NCI-H2196 treated with DMSO at 0.1 percent for 48 hours (cell line): Measurements from ENCODE around the gene C1QTNF1.
A peak's percentile ranks its signal among the peaks of the same experiment; 100 is the strongest.
"Not testable (repeated sequence)": the region's sequence is repeated elsewhere in the genome, so short reads cannot be mapped to it uniquely, and the experiment has no call there.

ENCODE experiments used
- DNase-seq: peaks from one replicate; lab custom pipeline; 2025; ENCODE audit not compliant: unreplicated experiment; lab: John Stamatoyannopoulos, UW

The C1QTNF1 gene

DNA sequence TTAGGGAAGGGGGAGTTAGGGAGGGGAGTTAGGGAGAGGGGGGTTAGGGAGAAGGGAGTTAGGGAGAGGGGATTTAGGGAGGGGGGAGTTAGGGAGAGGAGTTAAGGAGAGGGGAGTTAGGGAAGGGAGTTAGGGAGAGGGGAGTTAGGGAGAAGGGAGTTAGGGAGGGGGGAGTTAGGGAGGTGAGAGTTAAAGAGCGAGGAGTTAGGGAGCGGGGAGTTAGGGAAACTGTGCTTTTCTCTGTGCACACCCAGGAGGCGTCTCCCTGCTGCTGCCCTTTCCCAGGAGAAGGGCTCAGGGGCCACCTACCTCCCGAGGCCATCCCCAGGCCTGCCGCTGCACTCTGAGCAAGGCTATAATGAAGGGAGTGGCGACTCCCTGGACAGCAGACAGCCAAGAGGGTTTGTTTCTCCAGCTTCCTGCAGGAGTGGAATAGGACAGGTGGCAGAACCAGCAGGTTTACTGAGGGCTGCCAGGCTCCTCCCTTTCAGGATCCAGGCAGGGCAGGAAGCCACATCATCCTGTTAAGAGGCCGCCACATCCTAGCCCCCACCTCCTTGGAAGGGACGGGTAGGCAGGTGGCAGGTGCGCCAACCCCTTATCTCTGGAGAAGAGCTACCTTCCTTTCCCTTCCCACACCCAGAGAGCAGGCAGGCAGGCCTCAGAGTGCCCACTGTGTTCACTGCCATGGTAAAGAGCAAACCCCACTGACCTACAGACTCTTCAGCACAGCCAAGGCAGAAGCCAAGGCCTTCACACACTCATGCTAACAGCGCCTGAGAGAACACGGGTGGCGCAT is 18.7 kb upstream of the C1QTNF1 start:
- DNase-seq = peak; percentile 98

DNA sequence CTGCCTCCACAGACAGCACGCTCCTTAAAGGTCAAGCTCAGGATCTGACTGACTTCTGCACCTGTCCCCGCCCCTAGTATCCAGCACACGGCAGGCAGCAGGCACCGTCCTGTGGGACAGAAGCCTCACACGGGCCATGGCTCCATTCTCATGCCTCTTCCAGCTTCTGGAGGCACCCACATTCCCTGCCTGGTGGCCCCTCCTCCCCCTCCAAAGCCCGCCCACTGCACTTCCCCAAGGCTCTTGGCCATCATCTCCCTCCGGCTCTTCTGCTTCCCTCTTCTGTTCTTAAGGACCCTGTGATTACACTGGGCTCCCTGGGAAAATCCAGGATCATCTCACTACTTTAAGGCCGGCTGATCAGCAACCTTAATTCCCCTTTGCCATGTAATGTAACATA is 17.9 kb upstream of the C1QTNF1 start:
- DNase-seq = no peak

DNA sequence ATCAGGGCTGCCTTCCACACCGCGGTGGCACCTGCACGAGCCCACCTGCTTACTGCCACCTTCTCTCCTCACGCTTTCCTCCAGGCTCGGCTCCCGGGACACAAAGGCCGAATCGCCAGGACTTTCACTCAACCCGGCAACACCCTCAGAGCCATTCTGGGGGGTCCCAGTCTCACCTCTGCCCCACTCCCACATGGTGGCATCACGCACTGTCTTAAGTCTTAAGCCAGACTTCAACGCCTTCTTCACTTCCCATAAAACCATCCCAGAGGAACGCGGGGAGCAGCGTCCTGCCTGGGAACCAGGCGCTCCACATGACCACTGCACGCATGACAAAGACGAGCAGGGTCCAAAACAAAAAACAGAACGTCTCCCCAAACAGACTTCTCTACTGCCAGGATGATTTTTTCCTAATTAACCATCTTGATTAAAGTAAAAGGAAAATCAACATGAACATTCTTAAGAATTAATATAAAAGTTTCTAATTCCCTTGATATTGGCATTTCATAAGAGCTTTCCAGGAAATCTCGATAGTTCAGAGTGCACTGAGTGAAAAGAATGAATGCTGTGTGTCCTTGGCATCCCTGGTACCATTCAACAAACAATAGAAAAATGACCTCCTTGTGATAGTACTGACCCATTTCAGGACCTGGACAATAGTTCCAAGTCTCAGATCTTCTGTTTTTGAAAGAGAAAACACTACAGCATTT is 17.0 kb upstream of the C1QTNF1 start:
- DNase-seq = no peak

DNA sequence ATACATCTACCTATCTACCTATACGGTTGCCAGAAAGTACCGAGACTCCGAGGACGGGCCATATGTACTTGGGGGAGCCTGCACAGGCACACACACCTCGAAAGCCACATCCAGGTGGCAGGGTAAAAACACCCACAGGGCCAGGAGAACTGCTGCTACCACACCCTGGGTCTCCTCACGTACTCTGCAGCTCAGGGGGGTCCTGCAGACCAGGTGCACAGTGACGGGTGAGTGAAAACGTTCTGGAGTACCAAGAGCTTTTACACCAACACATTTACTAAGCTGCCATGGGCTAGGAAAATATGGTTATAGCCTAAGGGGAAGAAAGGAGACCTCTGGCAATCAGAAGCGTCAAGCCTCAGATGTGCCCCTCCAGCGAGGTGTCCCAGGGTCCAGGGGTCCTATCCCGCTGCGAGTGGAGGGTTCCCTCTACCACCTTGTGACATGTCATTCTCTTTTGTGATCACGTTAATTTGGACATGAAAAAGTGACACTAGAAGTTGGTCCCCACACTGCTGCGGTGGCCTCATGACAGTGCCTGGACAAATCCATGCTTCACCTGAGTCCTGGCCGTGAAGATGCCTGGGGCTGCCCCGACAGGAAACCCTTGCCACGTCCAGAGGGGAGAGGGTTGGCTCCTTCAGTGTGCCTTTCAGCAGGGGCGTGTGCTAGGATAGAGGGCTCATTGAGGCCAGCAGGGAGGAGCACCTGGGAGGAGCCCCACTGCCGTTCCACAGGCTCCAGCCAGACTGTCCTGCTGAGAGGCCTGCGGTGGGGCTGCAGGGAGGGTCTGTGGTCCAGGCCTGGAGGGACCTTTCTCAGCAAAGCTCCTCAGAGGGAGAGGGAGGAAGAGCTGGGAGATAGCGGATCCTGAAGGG is 16.2 kb upstream of the C1QTNF1 start:
- DNase-seq = no peak

DNA sequence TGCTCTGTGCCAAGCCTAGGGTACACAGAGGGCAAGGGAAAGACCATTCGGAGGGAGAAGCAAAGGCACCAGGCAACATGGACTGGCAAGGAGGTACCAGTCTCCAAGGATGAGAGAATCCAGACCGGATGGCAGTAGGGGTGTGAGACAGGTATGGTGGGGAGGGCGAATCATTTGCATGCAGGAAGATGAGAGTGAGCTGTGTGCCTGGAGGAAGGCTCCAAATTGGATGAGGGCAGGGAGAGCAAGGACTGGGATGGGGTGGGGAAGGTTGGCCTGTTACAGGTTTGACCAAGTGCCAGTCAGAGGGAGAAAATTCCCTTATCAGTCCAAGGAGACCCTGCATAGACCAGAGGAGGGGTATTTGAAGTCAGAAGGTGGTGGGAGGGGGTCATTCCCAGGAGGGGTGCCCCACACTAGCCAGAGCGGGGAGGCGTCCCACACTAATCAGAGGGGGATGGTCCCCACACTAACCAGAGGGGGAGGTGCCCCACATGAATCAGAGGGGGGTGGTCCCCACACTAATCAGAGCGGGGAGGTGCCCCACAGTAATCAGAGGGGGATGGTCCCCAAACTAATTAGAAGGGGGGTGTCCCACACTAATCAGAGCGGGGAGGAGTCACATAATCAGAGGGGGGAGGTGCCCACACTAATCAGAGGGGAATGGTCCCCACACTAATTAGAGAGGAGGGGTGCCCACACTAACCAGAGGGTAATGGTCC is 15.1 kb upstream of the C1QTNF1 start:
- no peak for DNase-seq

DNA sequence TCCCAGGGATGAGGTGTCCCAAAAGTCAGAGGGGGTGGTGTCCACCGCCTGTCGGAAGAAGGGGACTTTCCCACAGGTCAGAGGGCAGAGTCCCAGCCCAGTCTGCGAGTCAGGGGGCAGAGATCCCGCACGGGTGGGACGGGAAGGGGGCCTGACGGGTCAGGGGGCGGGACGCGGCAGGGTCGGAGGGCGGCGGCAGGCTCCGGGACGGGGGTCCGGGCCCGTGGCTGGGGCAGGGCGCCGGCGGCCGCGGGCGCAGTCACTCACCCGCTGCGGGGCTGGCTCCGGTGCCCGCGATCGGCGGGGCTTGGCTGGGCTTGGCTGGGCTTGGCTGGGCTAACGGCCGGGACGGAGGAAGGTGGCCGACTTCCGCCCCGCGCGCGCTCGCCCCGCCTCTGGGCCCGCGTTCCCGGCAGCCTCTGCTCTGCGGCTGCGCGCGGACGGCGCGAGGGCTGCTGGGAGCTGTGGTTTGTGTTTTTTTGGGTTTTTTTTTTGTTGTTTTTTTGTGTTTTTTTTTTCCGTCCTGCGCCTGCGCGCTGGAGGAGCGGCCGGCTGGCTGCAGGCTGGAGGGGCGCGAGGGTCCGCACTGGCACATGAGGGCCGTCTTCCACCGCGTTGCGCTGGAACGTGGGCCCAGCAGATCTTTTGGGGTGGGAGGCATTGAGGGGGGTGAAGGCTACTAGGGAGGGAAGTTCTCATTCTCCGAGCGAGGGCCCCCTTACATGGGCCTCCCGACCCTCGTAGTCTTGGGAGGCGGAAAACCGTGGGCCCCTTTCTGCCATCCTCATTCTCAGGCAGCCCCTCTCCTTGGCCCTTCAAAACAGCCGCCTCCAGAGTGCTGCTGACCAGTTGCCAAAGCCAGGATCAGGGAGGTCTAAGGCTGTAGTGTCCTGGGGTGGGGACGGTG is 14.3 kb upstream of the C1QTNF1 start, which contains the start of gene CANT1:
Gene CANT1 (minus strand): TSS at position 368 of the 907 bp plus-strand sequence. CDS start 12,142 bp downstream, outside the sequence.
- DNase-seq = peak; percentile 77

DNA sequence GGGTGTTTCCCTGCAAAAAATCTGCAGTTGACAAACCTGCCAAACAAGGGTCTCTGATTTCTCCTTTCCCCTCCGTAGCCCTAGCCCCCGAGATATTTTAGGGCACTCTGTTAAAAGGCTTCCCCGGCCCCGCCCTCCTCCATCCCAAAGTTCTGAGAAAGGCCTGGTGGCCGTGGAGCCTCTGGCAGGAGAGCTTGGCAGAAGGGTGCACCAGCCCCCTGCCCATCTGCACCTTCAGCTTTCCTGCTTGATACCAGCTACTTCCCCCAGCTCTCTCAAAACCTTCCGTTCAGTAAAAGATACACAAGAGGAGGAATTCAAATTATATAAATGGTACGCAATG is 13.7 kb upstream of the C1QTNF1 start:
- no peak for DNase-seq

DNA sequence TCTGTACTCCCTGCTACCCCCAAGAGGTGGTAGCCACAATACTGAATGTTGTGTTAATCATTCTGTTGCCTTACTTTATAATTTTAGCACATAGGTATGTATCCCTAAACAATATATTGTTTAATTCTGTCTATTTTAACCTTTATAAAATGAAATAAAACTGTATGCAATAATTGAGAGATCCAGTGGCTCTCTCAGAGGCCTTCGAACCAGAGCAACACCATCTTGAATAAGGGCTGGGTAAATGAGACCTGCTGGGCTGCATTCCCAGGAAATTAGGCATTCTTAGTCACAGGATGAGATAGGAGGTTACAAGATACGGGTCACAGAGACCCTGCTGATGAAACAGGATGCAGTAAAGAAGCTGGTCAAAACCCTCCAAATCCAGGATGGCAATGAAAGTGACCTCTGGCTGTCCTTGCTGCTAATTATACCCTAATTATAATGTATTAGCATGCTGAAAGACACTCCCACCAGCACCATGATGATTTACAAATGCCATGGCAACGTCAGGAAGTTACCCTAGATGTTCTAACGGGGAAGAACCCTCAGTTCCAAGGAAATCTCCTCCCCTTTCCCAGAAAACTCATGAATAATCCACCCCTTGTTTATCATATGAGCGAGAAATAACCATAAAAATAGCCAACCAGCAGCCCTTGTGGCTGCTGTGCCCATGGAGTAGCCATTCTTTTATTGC is 12.4 kb upstream of the C1QTNF1 start:
- DNase-seq = no peak

DNA sequence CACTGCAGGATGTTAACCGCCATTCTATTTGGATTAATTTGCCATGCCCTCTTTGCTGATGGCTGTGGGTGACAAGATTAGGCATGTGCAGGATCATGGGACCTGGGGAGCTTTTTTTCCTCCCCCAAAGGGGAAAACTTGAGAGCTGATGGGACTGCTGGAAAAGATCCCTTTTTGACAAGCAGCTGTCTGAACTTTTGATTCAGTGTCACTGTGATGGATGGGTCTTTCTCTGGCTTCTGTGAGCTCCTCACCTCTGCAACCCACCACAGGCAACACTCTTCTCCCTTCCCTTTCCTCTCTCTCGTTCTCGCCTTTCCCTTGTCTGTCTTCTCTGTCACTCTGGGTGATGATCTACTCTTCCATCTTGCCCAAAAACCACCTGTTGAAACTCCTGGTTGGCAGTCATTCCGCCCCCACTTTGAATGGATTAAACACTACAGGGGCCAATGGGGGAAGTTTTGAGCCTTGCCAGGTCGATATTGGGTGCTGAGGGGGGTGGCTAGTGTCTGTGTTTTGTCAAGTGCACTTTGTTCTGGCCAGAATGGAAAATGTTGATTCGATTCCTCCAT is 11.3 kb upstream of the C1QTNF1 start:
- no peak for DNase-seq

DNA sequence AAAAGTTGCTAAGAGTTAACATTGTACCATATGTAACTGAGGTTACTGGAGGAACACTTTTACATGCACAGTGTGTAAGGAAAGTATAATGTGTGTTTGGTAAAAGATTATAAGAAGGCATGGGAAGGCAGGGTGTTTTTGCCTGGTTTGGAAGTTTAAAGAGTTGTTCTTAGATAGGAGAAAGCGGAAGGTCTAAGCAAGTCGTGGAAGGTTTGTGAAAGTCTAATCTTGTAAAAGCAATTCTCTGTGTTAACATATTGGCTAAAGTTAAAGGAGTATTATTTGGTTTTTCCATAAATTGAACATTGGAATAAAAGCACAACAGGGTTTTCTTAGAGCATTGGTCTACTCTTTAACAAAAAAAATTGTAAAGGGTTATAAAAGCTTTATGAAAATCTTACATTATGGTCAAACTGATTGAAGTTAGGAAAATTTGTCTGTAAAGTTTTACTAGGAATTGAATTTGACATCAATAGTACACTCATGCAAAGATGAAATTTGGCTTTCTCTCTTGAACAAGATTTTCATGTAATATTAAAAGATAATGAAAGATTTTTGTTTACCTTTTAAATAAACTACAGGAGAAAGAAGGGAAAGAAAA is 9.7 kb upstream of the C1QTNF1 start:
- DNase-seq = no peak

DNA sequence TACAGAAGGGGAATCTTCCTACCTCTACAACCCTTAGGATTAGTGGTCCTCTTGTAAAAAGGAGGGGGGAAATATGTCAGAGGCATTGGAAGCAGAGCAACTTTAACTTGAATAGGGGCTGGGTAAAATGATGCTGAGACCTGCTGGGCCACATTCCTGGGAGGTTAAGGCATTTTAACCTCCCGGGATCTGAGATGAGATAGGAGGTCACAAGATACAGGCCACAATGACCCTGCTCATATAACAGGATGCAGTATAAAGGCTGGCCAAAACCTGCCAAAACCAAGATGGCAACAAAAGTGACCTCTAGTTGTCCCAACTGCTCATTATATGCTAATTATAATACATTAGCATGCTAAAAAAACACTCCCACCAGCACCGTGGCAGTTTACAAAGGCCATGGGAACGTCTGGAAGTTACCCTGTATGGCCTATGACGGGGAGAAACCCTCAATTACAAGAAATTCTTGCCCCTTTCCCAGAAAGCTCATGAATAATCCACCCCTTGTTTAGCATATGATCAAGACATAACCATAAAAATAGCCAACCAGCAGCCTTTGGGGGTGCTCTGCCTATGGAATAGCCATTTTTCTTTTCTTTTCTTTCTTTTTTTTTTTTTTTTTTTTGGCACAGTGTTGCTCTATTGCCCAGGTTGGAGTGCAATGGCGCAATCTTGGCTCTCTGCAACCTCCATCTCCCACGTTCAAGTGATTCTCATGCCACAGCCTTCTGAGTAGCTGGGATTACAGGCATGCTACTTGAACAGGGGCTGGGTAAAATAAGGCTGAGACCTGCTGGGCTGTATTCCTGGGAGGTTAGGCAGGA is 6.2 kb upstream of the C1QTNF1 start:
- DNase-seq = no peak

DNA sequence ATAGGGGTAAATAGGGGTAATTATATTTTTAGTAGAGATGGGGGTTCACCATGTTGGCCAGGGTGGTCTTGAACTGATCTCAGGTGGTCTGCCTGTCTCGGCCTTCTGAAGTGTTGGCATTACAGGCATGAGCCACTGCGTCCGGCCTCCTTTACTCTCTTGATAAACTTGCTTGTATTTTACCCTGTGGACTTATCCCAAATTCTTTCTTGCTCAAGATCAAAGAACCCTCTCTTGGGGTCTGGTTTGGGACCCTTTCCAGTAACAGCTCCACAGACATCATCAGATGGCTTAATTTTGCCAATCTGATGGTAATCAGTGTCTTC is 5.6 kb upstream of the C1QTNF1 start:
- no peak for DNase-seq

DNA sequence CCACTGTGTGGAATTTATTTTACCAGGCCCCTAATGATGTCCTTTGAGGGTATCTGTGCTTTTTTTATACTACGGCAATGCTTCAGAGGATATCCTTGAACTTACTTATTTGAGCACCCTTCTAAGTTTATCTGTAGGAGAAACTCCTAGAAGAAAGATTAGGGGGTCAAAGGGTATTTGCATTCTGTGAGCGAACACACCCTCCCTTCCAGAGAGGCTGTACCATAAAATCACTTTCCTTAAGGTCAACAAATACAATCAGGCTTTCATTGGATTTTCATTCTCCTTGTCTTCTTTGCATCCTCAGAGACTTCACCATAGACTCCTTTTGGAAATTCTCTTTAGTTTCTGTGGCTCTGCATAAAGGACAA is 4.7 kb upstream of the C1QTNF1 start:
- no peak for DNase-seq

DNA sequence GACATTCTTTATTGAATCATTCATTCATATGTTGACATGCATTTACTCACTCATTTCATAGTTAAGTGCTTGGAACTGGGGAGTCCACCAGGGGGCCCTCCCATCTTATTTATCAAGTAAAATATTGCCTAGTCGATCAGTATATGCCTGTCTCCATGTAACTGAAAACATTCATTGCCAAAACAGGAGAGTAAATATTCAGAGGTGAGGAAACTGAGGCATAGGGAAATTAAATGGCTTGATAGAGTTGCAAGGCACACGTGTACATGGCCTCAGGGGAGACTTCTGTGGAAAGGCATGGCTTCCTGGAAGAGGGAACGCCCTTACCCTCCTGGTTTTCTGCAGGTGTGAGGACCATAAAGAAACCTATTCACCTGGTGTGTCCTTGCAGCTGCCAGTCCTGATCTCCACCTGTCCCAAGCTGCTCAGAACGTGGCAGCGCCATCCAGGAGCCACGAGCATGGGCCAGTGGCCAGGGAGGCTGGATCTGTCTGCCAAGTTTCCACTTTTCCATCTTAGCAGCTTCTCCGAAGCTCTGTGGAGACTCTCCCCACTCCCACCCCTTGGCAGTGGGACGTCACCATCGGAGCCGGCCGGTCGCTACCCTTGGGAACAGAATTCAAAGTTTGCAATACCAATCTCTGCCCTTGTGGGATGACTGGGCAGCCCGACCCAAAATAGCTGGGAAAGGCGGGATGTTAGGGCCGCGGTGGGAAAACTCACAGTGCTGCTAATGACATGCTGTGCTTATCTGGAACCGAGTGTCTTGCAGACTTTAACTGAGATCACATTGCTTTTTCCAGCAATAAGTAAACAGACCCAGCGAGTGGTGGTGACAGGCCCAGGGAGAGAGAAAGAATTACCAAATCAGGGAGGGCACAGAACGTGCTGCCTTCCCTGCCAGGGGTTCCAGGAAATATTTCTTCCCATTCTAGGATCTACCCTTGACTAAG is 4.1 kb upstream of the C1QTNF1 start:
- DNase-seq = peak; percentile 72

DNA sequence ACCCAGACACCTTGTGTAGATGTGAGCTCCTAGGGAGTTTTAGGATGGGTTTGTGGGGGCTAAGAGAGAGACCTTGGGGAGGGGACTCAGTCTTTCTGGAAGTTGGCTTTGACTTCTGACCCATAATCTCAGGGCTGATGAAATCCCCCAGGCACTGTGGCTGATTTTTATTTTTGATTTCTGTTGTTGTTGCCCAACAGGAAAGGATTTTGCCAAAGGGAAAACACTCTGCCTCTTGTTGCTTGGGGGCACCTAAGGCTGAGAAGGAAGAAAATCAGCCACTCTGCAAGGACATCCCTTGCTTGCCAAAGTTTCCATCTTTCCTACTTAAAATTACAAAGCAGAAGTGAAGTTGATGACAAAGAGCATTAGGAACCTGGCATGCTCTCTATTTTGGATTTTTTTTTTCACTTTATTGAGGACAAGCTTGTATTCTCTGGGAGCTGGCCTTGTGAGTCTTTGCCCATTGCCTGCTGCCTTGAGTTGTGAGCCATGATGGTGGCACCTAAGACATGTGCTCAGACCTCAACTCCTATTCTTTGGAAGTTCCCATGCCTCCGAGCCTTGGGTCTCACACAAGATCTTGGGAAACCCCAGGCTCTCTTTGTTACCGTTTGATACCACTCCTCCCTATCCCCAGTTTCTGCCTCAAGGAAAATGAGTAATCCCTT is 3.2 kb upstream of the C1QTNF1 start:
- no peak for DNase-seq

DNA sequence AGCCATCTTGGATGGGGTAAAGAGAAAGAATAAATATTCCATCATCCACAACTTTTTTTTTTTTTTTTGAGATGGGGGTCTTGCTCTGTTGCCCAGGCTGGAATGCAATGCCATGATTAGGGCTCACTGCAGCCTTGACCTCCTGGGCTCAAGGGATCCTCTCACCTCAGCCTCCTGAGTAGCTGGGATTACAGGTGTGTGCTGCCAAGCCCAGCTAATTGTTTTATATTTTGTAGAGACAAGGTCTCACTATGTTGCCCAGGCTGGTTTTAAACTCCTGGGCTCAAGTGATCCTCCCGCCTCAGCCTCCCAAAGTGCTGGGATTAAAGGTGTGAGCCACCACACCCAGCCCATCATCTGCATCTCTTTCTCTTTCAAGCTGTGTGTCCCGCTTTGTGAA is 2.0 kb upstream of the C1QTNF1 start:
- not testable (repeated sequence) for DNase-seq
